Suprapubic skin (tissue), 4 donors: ENCODE data around the gene VWF.

Source experiments
- CTCF ChIP-seq, 2 donors: fragments of 200-600 bp in 1 of 2; fragments of 450-650 bp in 1 of 2; sonication (generic) in 1 of 2; IDR thresholded peaks; one replicate each; pipeline ENCODE4 v1.5.1; 2016 to 2019; ENCODE audit warnings: antibody characterized with exemption in 2 of 2, mild to moderate bottlenecking in 1 of 2, moderate library complexity in 1 of 2
- POLR2A ChIP-seq, 2 donors: fragments of 450-650 bp; IDR thresholded peaks; one replicate each; pipeline ENCODE4 v1.6.1; 2017; ENCODE audit warnings: antibody characterized with exemption in 2 of 2, mild to moderate bottlenecking in 2 of 2, moderate library complexity in 2 of 2
- POLR2AphosphoS5 ChIP-seq, 3 donors: sonication (generic); formaldehyde crosslinking; IDR thresholded peaks; one replicate each; pipeline ENCODE4 v1.6.1; 2017; ENCODE audit warnings: antibody characterized with exemption in 3 of 3

- TF ChIP-seq CTCF (IDR thresholded peaks at IDR 0.05): no peak
- TF ChIP-seq POLR2AphosphoS5 (IDR thresholded peaks at IDR 0.05): no peak
- TF ChIP-seq POLR2A (IDR thresholded peaks at IDR 0.05): no peak
Measured at GRCh38 chr12:6140651-6141447, 16.4 kb upstream of the VWF start.
